ENCODE measurements around the gene PTK7.
"Not testable (repeated sequence)": the region's sequence is repeated elsewhere in the genome, so short reads cannot be mapped to it uniquely, and the experiment has no call there.

Gene PTK7

GRCh38 chr6:43076464-43077332 is 584 bp downstream of the PTK7 start:
- Histone ChIP-seq H3K9me3 (ENCODE audit: low read length) (no peaks in the 10 kb centered on the region), H3K36me3 (ENCODE audit: insufficient read depth, low read length) (peaks cover 14% of the 10 kb centered on the region), H3K27me3 (ENCODE audit: control insufficient read depth in 1 of 2, insufficient read depth in 2 of 2, low read length in 2 of 2) (peaks cover 10 to 14% of the 10 kb centered on the region in 2 donors), H3K4me1 (ENCODE audit: insufficient read depth, low read length) (peaks cover 6% of the 10 kb centered on the region), H3K27ac (ENCODE audit: low read depth, low read length) (no peak overlapping the region), H3K4me3 (ENCODE audit: low read depth in 1 of 2, low read length in 2 of 2) (peak overlapping the region; percentile 53 to 55), H3K9ac (ENCODE audit: low read length) (peak overlapping the region; percentile 9)

GRCh38 chr6:43077333-43077809 is 1.3 kb downstream of the PTK7 start:
- peaks cover 6% of the 10 kb centered on the region for H3K4me1 ChIP-seq (ENCODE audit: insufficient read depth, low read length)
- peaks cover 7% of the 10 kb centered on the region for H3K36me3 ChIP-seq (ENCODE audit: insufficient read depth, low read length)
- peaks cover 10 to 14% of the 10 kb centered on the region in 2 donors for H3K27me3 ChIP-seq (ENCODE audit: control insufficient read depth in 1 of 2, insufficient read depth in 2 of 2, low read length in 2 of 2)
- H3K4me3 ChIP-seq (ENCODE audit: low read depth in 1 of 2, low read length in 2 of 2) = peak overlapping the region in 1 of 2 donors; percentile 55
- no peak overlapping the region for H3K27ac ChIP-seq (ENCODE audit: low read depth, low read length)
- no peaks in the 10 kb centered on the region for H3K9me3 ChIP-seq (ENCODE audit: low read length)
- H3K9ac ChIP-seq (ENCODE audit: low read length) = no peak overlapping the region

GRCh38 chr6:43077981-43078511 is 1.9 kb downstream of the PTK7 start:
- H3K27ac ChIP-seq (ENCODE audit: low read depth, low read length) = no peak overlapping the region
- peaks cover 6% of the 10 kb centered on the region for H3K4me1 ChIP-seq (ENCODE audit: insufficient read depth, low read length)
- H3K4me3 ChIP-seq (ENCODE audit: low read depth in 1 of 2, low read length in 2 of 2) = no peak overlapping the region
- peaks cover 10 to 14% of the 10 kb centered on the region in 2 donors for H3K27me3 ChIP-seq (ENCODE audit: control insufficient read depth in 1 of 2, insufficient read depth in 2 of 2, low read length in 2 of 2)
- peaks cover under 1% of the 10 kb centered on the region for H3K36me3 ChIP-seq (ENCODE audit: insufficient read depth, low read length)
- no peak overlapping the region for H3K9ac ChIP-seq (ENCODE audit: low read length)
- H3K9me3 ChIP-seq (ENCODE audit: low read length) = no peaks in the 10 kb centered on the region

- H3K4me1 ChIP-seq (ENCODE audit: insufficient read depth, low read length) = peaks cover 6% of the 10 kb centered on the region
- no peaks in the 10 kb centered on the region for H3K36me3 ChIP-seq (ENCODE audit: insufficient read depth, low read length)
- no peak overlapping the region for H3K9ac ChIP-seq (ENCODE audit: low read length)
- H3K4me3 ChIP-seq (ENCODE audit: low read depth in 1 of 2, low read length in 2 of 2) = no peak overlapping the region
- no peak overlapping the region for H3K27ac ChIP-seq (ENCODE audit: low read depth, low read length)
- no peaks in the 10 kb centered on the region for H3K9me3 ChIP-seq (ENCODE audit: low read length)
- peaks cover 10 to 14% of the 10 kb centered on the region in 2 donors for H3K27me3 ChIP-seq (ENCODE audit: control insufficient read depth in 1 of 2, insufficient read depth in 2 of 2, low read length in 2 of 2)
Measured at GRCh38 chr6:43078691-43079090, 2.6 kb downstream of the PTK7 start.

GRCh38 chr6:43081043-43081442 is 4.9 kb downstream of the PTK7 start:
- H3K4me3 ChIP-seq (ENCODE audit: low read depth in 1 of 2, low read length in 2 of 2) = no peak overlapping the region
- no peak overlapping the region for H3K27ac ChIP-seq (ENCODE audit: low read depth, low read length)
- no peaks in the 10 kb centered on the region for H3K36me3 ChIP-seq (ENCODE audit: insufficient read depth, low read length)
- peaks cover 6% of the 10 kb centered on the region for H3K4me1 ChIP-seq (ENCODE audit: insufficient read depth, low read length)
- peaks cover 4 to 14% of the 10 kb centered on the region in 2 donors for H3K27me3 ChIP-seq (ENCODE audit: control insufficient read depth in 1 of 2, insufficient read depth in 2 of 2, low read length in 2 of 2)
- no peak overlapping the region for H3K9ac ChIP-seq (ENCODE audit: low read length)
- no peaks in the 10 kb centered on the region for H3K9me3 ChIP-seq (ENCODE audit: low read length)

GRCh38 chr6:43081922-43082321 is 5.8 kb downstream of the PTK7 start:
- not testable (repeated sequence) for H3K4me3 ChIP-seq (ENCODE audit: low read depth in 1 of 2, low read length in 2 of 2); H3K27ac ChIP-seq (ENCODE audit: low read depth, low read length); H3K27me3 ChIP-seq (ENCODE audit: control insufficient read depth in 1 of 2, insufficient read depth in 2 of 2, low read length in 2 of 2); H3K9ac ChIP-seq (ENCODE audit: low read length); H3K9me3 ChIP-seq (ENCODE audit: low read length); H3K36me3 ChIP-seq (ENCODE audit: insufficient read depth, low read length); H3K4me1 ChIP-seq (ENCODE audit: insufficient read depth, low read length)

GRCh38 chr6:43082806-43083655 is 6.9 kb downstream of the PTK7 start:
- Histone ChIP-seq H3K9me3 (ENCODE audit: low read length) (no peaks in the 10 kb centered on the region), H3K4me1 (ENCODE audit: insufficient read depth, low read length) (no peaks in the 10 kb centered on the region), H3K9ac (ENCODE audit: low read length) (no peak overlapping the region), H3K27me3 (ENCODE audit: control insufficient read depth in 1 of 2, insufficient read depth in 2 of 2, low read length in 2 of 2) (no peaks in the 10 kb centered on the region), H3K4me3 (ENCODE audit: low read depth in 1 of 2, low read length in 2 of 2) (no peak overlapping the region), H3K36me3 (ENCODE audit: insufficient read depth, low read length) (no peaks in the 10 kb centered on the region), H3K27ac (ENCODE audit: low read depth, low read length) (no peak overlapping the region)

GRCh38 chr6:43086022-43086658 is 10.0 kb downstream of the PTK7 start:
- Histone ChIP-seq H3K9me3 (ENCODE audit: low read length) (no peaks in the 10 kb centered on the region), H3K27me3 (ENCODE audit: control insufficient read depth in 1 of 2, insufficient read depth in 2 of 2, low read length in 2 of 2) (no peaks in the 10 kb centered on the region), H3K36me3 (ENCODE audit: insufficient read depth, low read length) (no peaks in the 10 kb centered on the region), H3K4me3 (ENCODE audit: low read depth in 1 of 2, low read length in 2 of 2) (no peak overlapping the region), H3K4me1 (ENCODE audit: insufficient read depth, low read length) (no peaks in the 10 kb centered on the region), H3K27ac (ENCODE audit: low read depth, low read length) (no peak overlapping the region), H3K9ac (ENCODE audit: low read length) (no peak overlapping the region)

GRCh38 chr6:43088654-43089056 is 12.5 kb downstream of the PTK7 start:
- no peaks in the 10 kb centered on the region for H3K36me3 ChIP-seq (ENCODE audit: insufficient read depth, low read length)
- H3K27me3 ChIP-seq (ENCODE audit: control insufficient read depth in 1 of 2, insufficient read depth in 2 of 2, low read length in 2 of 2) = no peaks in the 10 kb centered on the region
- H3K9ac ChIP-seq (ENCODE audit: low read length) = no peak overlapping the region
- H3K9me3 ChIP-seq (ENCODE audit: low read length) = no peaks in the 10 kb centered on the region
- no peak overlapping the region for H3K27ac ChIP-seq (ENCODE audit: low read depth, low read length)
- peaks cover 5% of the 10 kb centered on the region for H3K4me1 ChIP-seq (ENCODE audit: insufficient read depth, low read length)
- no peak overlapping the region for H3K4me3 ChIP-seq (ENCODE audit: low read depth in 1 of 2, low read length in 2 of 2)

GRCh38 chr6:43089467-43089866 is 13.4 kb downstream of the PTK7 start:
- H3K9ac ChIP-seq (ENCODE audit: low read length) = no peak overlapping the region
- H3K4me1 ChIP-seq (ENCODE audit: insufficient read depth, low read length) = peaks cover 5% of the 10 kb centered on the region
- H3K27me3 ChIP-seq (ENCODE audit: control insufficient read depth in 1 of 2, insufficient read depth in 2 of 2, low read length in 2 of 2) = no peaks in the 10 kb centered on the region
- H3K27ac ChIP-seq (ENCODE audit: low read depth, low read length) = no peak overlapping the region
- no peaks in the 10 kb centered on the region for H3K36me3 ChIP-seq (ENCODE audit: insufficient read depth, low read length)
- H3K4me3 ChIP-seq (ENCODE audit: low read depth in 1 of 2, low read length in 2 of 2) = no peak overlapping the region
- no peaks in the 10 kb centered on the region for H3K9me3 ChIP-seq (ENCODE audit: low read length)
